IPS DF 6.9 (cell line): ENCODE results near the gene THADA.

Source experiments
- DNase-seq: peaks from one replicate; pipeline ENCODE4 v3.0.0-alpha.2; 2013; ENCODE audit warnings: low read depth, low spot score
- H3K27ac ChIP-seq: one replicate; pipeline ENCODE4 v1.5.1; 2013; ENCODE audit warnings: low read length, control low read depth
- H3K27me3 ChIP-seq: 2 replicates; pipeline ENCODE4 v1.6.1; 2013; ENCODE audit warnings: mild to moderate bottlenecking, low read length; ENCODE audit not compliant: control insufficient read depth, insufficient read depth
- H3K36me3 ChIP-seq: 2 replicates; pipeline ENCODE4 v1.6.1; 2013; ENCODE audit warnings: low read length; ENCODE audit not compliant: control insufficient read depth, insufficient read depth
- H3K4me1 ChIP-seq: 2 replicates; pipeline ENCODE4 v1.6.1; 2013; ENCODE audit warnings: low read length; ENCODE audit not compliant: control insufficient read depth, insufficient read depth
- H3K4me3 ChIP-seq: 2 replicates; pipeline ENCODE4 v1.5.1; 2013; ENCODE audit warnings: mild to moderate bottlenecking, low read length
- H3K9me3 ChIP-seq: 2 replicates; pipeline ENCODE4 v1.6.1; 2013; ENCODE audit warnings: low read length, inconsistent platforms; ENCODE audit not compliant: control insufficient read depth, insufficient read depth
- WGBS: extraction: QIAGEN DNeasy Blood & Tissue Kit; methylation state at CpG from one replicate; pipeline ENCODE4 v1.1.7; 2013; ENCODE audit warnings: mixed read lengths, missing lambda C conversion rate; ENCODE audit not compliant: insufficient read length, insufficient coverage; 5-methylcytosine and 5-hydroxymethylcytosine counted together

The THADA gene

GRCh38 chr2:43417300-43417699, 178.5 kb downstream of the THADA start:
- Histone ChIP-seq H3K36me3 (no peaks in the 10 kb centered on the region), H3K27ac (no peak overlapping the region), H3K4me1 (no peaks in the 10 kb centered on the region), H3K9me3 (no peaks in the 10 kb centered on the region), H3K4me3 (no peak overlapping the region), H3K27me3 (no peaks in the 10 kb centered on the region)
- no peak for DNase-seq
- no CpG with 5 or more reads among the region's 1 CpG for WGBS

DNA sequence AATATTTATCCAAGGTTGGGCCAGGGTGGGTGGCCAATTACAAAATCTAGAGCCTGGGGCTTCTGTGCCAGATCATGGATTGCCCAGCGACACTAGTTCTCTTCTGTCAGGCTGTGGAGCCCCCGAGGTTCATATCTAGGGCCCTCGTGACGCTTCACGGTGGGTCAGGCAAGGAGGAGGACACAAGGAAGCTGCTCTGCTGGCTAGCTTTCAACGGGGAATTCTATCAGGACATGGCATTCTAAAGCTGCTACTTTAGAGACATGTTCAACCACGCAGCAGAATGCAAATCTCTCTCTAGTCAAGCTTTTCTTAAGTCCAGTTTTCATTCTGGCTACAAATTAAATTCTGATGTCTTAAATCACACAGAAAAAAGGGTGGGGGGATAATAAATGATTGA, 180.2 kb downstream of the THADA start:
- no peak for DNase-seq
- H3K27me3 ChIP-seq, result no peaks in the 10 kb centered on the region
- no peaks in the 10 kb centered on the region for H3K36me3 ChIP-seq
- H3K27ac ChIP-seq, result no peak overlapping the region
- H3K4me3 ChIP-seq, result no peak overlapping the region
- H3K4me1 ChIP-seq, result no peaks in the 10 kb centered on the region
- no peaks in the 10 kb centered on the region for H3K9me3 ChIP-seq
- no CpG with 5 or more reads among the region's 7 CpGs for WGBS

- Histone ChIP-seq H3K9me3 (no peaks in the 10 kb centered on the region), H3K27me3 (no peaks in the 10 kb centered on the region), H3K4me1 (no peaks in the 10 kb centered on the region), H3K4me3 (no peak overlapping the region), H3K27ac (no peak overlapping the region), H3K36me3 (no peaks in the 10 kb centered on the region)
- WGBS, result 100% methylated on average over 2 of the region's 4 CpGs
- DNase-seq, result no peak
These were observed 181.2 kb downstream of the THADA start for GRCh38 chr2:43414586-43415135.

- Histone ChIP-seq H3K36me3 (no peaks in the 10 kb centered on the region), H3K4me3 (no peak overlapping the region), H3K9me3 (no peaks in the 10 kb centered on the region), H3K27ac (no peak overlapping the region), H3K27me3 (no peaks in the 10 kb centered on the region), H3K4me1 (no peaks in the 10 kb centered on the region)
- no CpG with 5 or more reads among the region's 2 CpGs for WGBS
- no peak for DNase-seq
These were observed 181.8 kb downstream of the THADA start for GRCh38 chr2:43414033-43414432.

DNA sequence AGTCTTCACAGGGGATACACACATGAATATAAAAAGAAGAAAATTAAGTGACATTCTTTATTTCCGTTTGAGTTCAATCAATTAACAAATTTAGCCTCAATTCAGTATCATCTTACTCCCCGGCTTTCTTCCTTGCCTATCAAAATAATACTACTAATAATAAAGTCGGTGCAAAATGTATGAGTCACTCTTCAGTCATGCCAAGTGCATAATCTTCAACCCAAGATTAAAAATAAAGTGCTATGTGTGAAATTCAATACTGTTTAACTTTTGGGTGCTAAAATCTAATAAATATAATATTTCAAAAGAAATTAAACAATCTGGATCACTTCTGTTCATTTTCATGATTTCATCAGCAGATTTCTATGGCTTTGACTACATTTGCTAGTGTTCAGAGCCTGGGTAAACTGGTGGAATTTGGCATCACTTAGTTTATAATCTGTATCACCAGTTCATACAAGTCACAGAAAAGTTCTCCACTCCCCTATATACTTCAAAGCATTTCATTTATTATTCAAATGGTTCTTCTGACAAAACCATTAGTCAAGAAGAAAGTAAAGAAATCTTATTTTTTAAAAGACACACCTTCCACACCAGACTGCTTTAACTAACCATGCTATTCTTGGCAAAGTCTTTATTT, 183.6 kb downstream of the THADA start:
- H3K4me1 ChIP-seq, result no peaks in the 10 kb centered on the region
- H3K27ac ChIP-seq, result no peak overlapping the region
- no peaks in the 10 kb centered on the region for H3K9me3 ChIP-seq
- H3K27me3 ChIP-seq, result no peaks in the 10 kb centered on the region
- no peak overlapping the region for H3K4me3 ChIP-seq
- H3K36me3 ChIP-seq, result no peaks in the 10 kb centered on the region
- DNase-seq, result no peak
- no CpG with 5 or more reads among the region's 3 CpGs for WGBS

- Histone ChIP-seq H3K4me1 (no peaks in the 10 kb centered on the region), H3K4me3 (no peak overlapping the region), H3K36me3 (no peaks in the 10 kb centered on the region), H3K9me3 (no peaks in the 10 kb centered on the region), H3K27me3 (no peaks in the 10 kb centered on the region), H3K27ac (no peak overlapping the region)
- no CpG with 5 or more reads among the region's 6 CpGs for WGBS
- DNase-seq, result no peak
These were observed 185.7 kb downstream of the THADA start for GRCh38 chr2:43410055-43410604.

DNA sequence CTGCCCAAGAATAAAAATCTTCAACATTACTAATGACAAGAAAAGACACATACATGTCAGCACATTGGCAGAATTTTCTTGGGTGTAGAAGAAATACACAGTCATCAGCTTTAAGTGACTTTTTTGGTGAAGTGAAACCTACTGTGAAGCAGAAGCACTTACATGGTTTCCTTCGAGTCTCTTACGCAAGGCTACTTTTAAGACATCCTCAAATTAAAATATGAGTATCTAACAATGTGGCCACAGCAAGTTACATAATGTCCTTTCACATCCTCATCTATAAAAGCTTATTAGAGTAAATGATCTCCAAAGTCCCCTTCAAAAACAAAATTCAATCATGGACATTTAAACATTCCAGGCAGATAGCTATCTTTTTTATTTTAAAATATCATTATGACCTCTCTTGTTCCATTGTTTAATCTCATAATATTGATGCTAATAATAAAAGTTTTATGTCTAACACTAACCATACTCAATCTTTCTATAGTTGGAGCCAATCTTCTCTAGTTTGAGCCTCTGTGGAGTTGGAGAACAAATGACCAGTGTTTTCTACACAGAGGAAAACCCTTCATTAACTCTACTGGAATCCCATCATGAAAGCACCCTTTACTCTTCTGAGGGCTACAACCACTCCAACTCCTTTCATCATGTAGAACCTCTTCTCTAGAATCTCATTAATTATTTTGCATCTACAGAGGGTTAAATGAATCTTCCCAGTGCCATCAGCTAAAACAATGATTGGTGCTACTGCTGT, 187.3 kb downstream of the THADA start:
- H3K4me1 ChIP-seq, result no peaks in the 10 kb centered on the region; the same call in 1 of the 2 replicates
- H3K27ac ChIP-seq, result no peak overlapping the region
- H3K9me3 ChIP-seq, result no peaks in the 10 kb centered on the region
- no peak for DNase-seq
- H3K4me3 ChIP-seq, result no peak overlapping the region
- WGBS, result no CpG with 5 or more reads among the region's 2 CpGs
- no peaks in the 10 kb centered on the region for H3K27me3 ChIP-seq
- no peaks in the 10 kb centered on the region for H3K36me3 ChIP-seq

DNA sequence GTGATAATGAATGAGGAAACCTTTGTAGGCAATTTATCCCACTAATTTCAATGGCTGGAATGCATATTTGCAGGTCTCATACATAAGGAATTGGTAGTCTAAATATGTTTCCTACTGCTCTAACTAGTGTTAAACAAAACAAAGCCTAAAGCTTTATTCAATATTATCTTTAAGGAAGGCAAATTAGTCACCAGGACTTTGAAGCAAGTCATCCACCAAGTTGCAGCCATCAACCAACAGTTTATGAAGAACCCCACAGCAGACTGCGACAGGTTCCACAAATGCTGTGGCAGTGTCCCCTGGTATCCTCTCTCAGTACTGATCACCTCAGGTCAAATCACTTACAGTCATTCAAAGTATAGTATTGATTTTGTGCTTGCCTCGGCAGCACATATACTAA, 187.9 kb downstream of the THADA start:
- Histone ChIP-seq H3K4me3 (no peak overlapping the region), H3K27ac (no peak overlapping the region), H3K27me3 (no peaks in the 10 kb centered on the region), H3K36me3 (no peaks in the 10 kb centered on the region), H3K9me3 (no peaks in the 10 kb centered on the region), H3K4me1 (no peaks in the 10 kb centered on the region; the same call in 1 of the 2 replicates)
- WGBS, result no CpG with 5 or more reads among the region's 2 CpGs
- DNase-seq, result no peak

DNA sequence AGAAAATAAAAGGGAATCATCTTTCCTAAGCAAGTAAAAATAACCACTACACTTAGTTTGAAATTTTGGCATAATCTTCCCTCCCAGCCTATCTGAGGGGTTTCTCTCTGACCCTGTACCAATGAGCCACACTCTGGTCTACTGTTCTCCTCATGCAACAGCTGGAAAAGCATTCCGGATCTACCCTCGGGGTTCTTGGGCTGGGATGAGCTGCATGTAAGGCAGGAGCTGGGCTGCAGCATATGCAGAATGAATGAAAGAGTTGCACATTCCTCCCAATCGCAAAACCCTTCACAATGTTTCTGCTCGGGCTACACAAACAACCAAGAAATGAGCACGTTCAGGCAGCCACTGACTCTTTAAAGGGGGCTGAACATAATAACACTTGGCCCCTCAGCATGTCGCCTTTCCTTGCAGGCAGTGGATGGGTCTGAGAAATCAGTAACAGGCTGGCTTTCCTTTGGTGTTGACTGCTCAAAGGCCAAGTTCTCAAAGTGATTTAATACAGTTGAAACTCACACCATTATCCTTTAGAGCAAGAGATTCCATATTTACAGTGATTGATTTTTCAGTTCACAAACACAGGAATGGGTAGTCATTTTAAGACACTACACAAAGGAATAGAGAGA, 189.1 kb downstream of the THADA start:
- Histone ChIP-seq H3K27me3 (no peaks in the 10 kb centered on the region), H3K4me1 (no peaks in the 10 kb centered on the region; the same call in 1 of the 2 replicates)
- WGBS, result no CpG with 5 or more reads among the region's 6 CpGs

DNA sequence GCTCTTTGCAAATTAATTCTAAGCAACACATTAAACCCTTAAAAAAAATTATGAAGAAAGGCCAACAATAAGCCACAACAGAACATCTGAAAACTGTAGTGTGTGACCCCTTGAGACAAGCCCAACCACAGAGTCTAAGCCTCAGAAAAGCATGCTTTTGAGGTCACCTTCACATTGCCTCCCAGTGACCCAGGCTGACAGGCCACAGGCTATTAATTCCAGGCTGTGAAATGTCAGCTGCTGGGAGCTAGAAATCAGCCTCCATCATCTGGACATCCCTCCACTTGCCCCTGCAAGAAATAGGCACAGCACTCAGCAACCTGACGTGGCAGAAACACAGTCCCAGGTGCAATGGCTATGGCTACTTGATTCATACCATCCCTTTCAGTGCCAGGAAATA, 190.0 kb downstream of the THADA start:
- Histone ChIP-seq H3K36me3 (no peaks in the 10 kb centered on the region), H3K9me3 (no peaks in the 10 kb centered on the region), H3K4me1 (no peaks in the 10 kb centered on the region; the same call in 1 of the 2 replicates), H3K27me3 (no peaks in the 10 kb centered on the region), H3K27ac (no peak overlapping the region), H3K4me3 (no peak overlapping the region)
- no peak for DNase-seq
- no CpG with 5 or more reads among the region's 1 CpG for WGBS

More for the DNA sequence above, 189.1 kb downstream of the THADA start:
- Histone ChIP-seq H3K9me3 (no peaks in the 10 kb centered on the region), H3K27ac (no peak overlapping the region), H3K36me3 (no peaks in the 10 kb centered on the region), H3K4me3 (no peak overlapping the region)
- no peak for DNase-seq
